NB4 (cell line): ENCODE results near the gene GAL.
A peak's percentile ranks its signal among the peaks of the same experiment; 100 is the strongest.

Source experiments
- DNase-seq: peaks from one replicate; pipeline ENCODE4 v3.0.0; 2010; ENCODE audit warnings: low read depth
- H3K4me3 ChIP-seq: one replicate; pipeline ENCODE4 v1.5.1; 2011; ENCODE audit warnings: mild to moderate bottlenecking, low read depth, low read length, moderate library complexity
- CTCF ChIP-seq: IDR thresholded peaks from one replicate; pipeline ENCODE4 v1.5.1; 2012; ENCODE audit warnings: low read depth, low read length
- MAX ChIP-seq: IDR thresholded peaks from 2 replicates; pipeline ENCODE4 v1.6.1; 2011; ENCODE audit warnings: low read depth, low read length
- MYC ChIP-seq: IDR thresholded peaks from 2 replicates; pipeline ENCODE4 v1.6.1; 2011; ENCODE audit warnings: low read depth, low read length
- POLR2A ChIP-seq: IDR thresholded peaks from 2 replicates; pipeline ENCODE4 v1.6.1; 2011; ENCODE audit warnings: mild to moderate bottlenecking; ENCODE audit not compliant: insufficient read length; ENCODE audit errors: extremely low read depth

Gene GAL

GRCh38 chr11:68688881-68689280, 4.5 kb downstream of the GAL start:
- no peak overlapping the region for H3K4me3 ChIP-seq
- no peak for DNase-seq
- TF ChIP-seq MYC, result no peak
- TF ChIP-seq POLR2A, result no peak
- no peak for TF ChIP-seq CTCF
- TF ChIP-seq MAX, result no peak

- no peak overlapping the region for H3K4me3 ChIP-seq
- no peak for DNase-seq
- TF ChIP-seq MAX, result no peak
- TF ChIP-seq MYC, result no peak
- no peak for TF ChIP-seq CTCF
- no peak for TF ChIP-seq POLR2A
Observed at GRCh38 chr11:68689737-68690625, 5.6 kb downstream of the GAL start.

- TF ChIP-seq MAX, result peak; percentile 15; the same call in 1 of the 2 replicates
- no peak for TF ChIP-seq MYC
- no peak for DNase-seq
- H3K4me3 ChIP-seq, result no peak overlapping the region
Observed at GRCh38 chr11:68690671-68691401, 6.5 kb downstream of the GAL start.

- DNase-seq, result no peak
Observed at GRCh38 chr11:68691402-68691784, 7.0 kb downstream of the GAL start.

GRCh38 chr11:68692115-68692514, 7.8 kb downstream of the GAL start:
- DNase-seq, result no peak

More at GRCh38 chr11:68691402-68691784, 7.0 kb downstream of the GAL start:
- no peak overlapping the region for H3K4me3 ChIP-seq
- TF ChIP-seq MYC, result no peak
- TF ChIP-seq MAX, result no peak
- no peak for TF ChIP-seq POLR2A
- TF ChIP-seq CTCF, result no peak

GRCh38 chr11:68692871-68693483, 8.6 kb downstream of the GAL start:
- no peak for DNase-seq
- H3K4me3 ChIP-seq, result no peak overlapping the region
- TF ChIP-seq POLR2A, result no peak
- TF ChIP-seq MAX, result no peak
- no peak for TF ChIP-seq MYC
- TF ChIP-seq CTCF, result no peak

More at GRCh38 chr11:68692115-68692514, 7.8 kb downstream of the GAL start:
- no peak for TF ChIP-seq MYC
- no peak overlapping the region for H3K4me3 ChIP-seq
